A673 (cell line): ENCODE results near the gene ANKRD36.
"Not testable (repeated sequence)": the region's sequence is repeated elsewhere in the genome, so short reads cannot be mapped to it uniquely, and the experiment has no call there.

Source experiments
- CTCF ChIP-seq: fragments of 300-800, 200-600 bp; sonication (generic); conservative IDR thresholded peaks from 2 replicates; pipeline ENCODE4 v1.5.1; 2017; ENCODE audit warnings: low read depth, mild to moderate bottlenecking, antibody characterized with exemption, low read length, moderate library complexity, mixed read lengths
- EZH2 ChIP-seq: fragments of 200-600 bp; sonication (generic); IDR thresholded peaks from 2 replicates; pipeline ENCODE4 v1.6.1; 2017; ENCODE audit warnings: borderline replicate concordance, low read depth, mild to moderate bottlenecking, mixed read lengths, antibody characterized with exemption, low read length; ENCODE audit not compliant: poor library complexity, severe bottlenecking

- not testable (repeated sequence) for TF ChIP-seq CTCF, EZH2
Measured at GRCh38 chr2:97293687-97294086, 180.7 kb downstream of the ANKRD36 start.
